ENCODE measurements around the gene TRPC4AP. TPM values are rescaled to one million over a fixed set of nuclear protein-coding genes. Genes with fewer than 3 reads are reported as not detected.

Gene TRPC4AP
- polyA plus RNA-seq, 2 of the 4 experiments (the other 2 are of a cell fraction): 51.4 to 55.3 TPM

- ATAC-seq (peak in 1 of 2 experiments; percentile 11; a peak in 3 of 6 replicates), FAIRE-seq (no peak), DNase-seq (ENCODE audit: low read depth in 1 of 2, low spot score in 1 of 2) (no peak)
- Histone ChIP-seq H3K4me2 (no peak overlapping the region), H3K4me1 (0 out of 3 replicates have a peak, but pooled peaks cover 6% of the 10 kb centered on the region), H3K9me3 (no peaks in the 10 kb centered on the region), H3K4me3 (no peak overlapping the region), H3K27ac (no peak overlapping the region)
- ChIA-PET POLR2A (no interaction called here), CTCF (interaction anchor here (0.5 to 2.9 kb wide), 4 partner anchors 8 to 681 kb away, joined by 3 to 10 read pairs (median 3); no protein-coding TSS in a partner anchor)
- TF ChIP-seq CTCF (IDR thresholded peaks at IDR 0.05) (no peak), SMC3 (IDR thresholded peaks at IDR 0.05) (no peak), FOSL2 (IDR thresholded peaks at IDR 0.05) (no peak), FOSL2 (CRISPR knock-in tag; IDR thresholded peaks at IDR 0.05) (no peak), CBX8 (IDR thresholded peaks at IDR 0.05) (no peak), HMGXB4 (CRISPR knock-in tag; IDR thresholded peaks at IDR 0.05; ENCODE audit: borderline replicate concordance) (no peak), POLR2A (IDR thresholded peaks at IDR 0.05; ENCODE audit: low read length) (no peak), MAZ (IDR thresholded peaks at IDR 0.05; ENCODE audit: borderline replicate concordance, low read depth, low read length) (no peak), ESRRA (IDR thresholded peaks at IDR 0.05; ENCODE audit: borderline replicate concordance, low read length) (no peak), FOXS1 (CRISPR knock-in tag; IDR thresholded peaks at IDR 0.05) (no peak), ZSCAN20 (CRISPR knock-in tag; IDR thresholded peaks at IDR 0.05) (no peak), EHF (CRISPR knock-in tag; IDR thresholded peaks at IDR 0.05) (no peak), PHF8 (IDR thresholded peaks at IDR 0.05; ENCODE audit: borderline replicate concordance, low read depth) (no peak), HES2 (IDR thresholded peaks at IDR 0.05) (no peak), ATOH8 (CRISPR knock-in tag; IDR thresholded peaks at IDR 0.05; ENCODE audit: low read depth) (no peak)
- 58% methylated on average over 11 of the region's 18 CpGs for WGBS (ENCODE audit: missing lambda C conversion rate)
Measured at GRCh38 chr20:34984756-34985261, 107.8 kb downstream of the TRPC4AP start.

GRCh38 chr20:34983995-34984735 is 108.4 kb downstream of the TRPC4AP start:
- Histone ChIP-seq H3K9me3 (no peaks in the 10 kb centered on the region), H3K4me2 (no peak overlapping the region), H3K27ac (no peak overlapping the region), H3K4me1 (0 out of 3 replicates have a peak, but pooled peaks cover 6% of the 10 kb centered on the region), H3K4me3 (no peak overlapping the region)
- TF ChIP-seq ZFP36 (IDR thresholded peaks at IDR 0.05; ENCODE audit: borderline replicate concordance, partially characterized antibody) (peak; percentile 24), HOXB13 (CRISPR knock-in tag; IDR thresholded peaks at IDR 0.05; ENCODE audit: low read depth) (no peak)
- CTCF ChIA-PET: interaction anchor here (0.8 to 2.9 kb wide), 3 partner anchors 13 to 112 kb away, joined by 3 to 10 read pairs (median 3); no protein-coding TSS in a partner anchor
- DNase-seq (ENCODE audit: low read depth in 1 of 2, low spot score in 1 of 2) (no peak), FAIRE-seq (no peak), ATAC-seq (no peak)
- WGBS (ENCODE audit: missing lambda C conversion rate): 57% methylated on average over 10 of the region's 14 CpGs
- POLR2A ChIA-PET: no interaction called here
